GM19452 (cell line): ENCODE measurements around the gene CHST12.

ENCODE experiments used
- ATAC-seq: cut with Tn5 transposase; IDR thresholded peaks from one replicate; pipeline ENCODE4 v1.9.1; 2021; ENCODE audit not compliant: unreplicated experiment

The CHST12 gene

DNA sequence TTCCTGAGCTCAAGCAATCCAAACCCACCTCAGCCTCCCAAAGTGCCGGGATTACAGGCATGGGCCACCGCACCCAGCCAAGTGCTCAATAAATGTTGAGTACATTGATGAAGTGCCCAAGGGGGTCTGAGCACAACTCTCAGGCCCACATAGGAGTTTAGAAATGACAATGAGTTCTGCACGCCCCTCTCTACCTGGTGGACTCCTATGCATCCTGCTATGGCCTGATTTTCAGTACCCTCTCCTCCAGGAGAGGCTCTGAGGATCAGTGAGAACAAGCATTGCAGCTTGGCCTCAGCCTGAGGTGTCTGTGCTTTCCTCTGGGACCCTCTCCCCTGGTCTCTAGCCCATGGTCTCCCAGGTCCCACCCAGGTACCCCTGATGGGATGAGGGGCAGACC lies 93.7 kb downstream of the CHST12 start:
- ATAC-seq: no peak

DNA sequence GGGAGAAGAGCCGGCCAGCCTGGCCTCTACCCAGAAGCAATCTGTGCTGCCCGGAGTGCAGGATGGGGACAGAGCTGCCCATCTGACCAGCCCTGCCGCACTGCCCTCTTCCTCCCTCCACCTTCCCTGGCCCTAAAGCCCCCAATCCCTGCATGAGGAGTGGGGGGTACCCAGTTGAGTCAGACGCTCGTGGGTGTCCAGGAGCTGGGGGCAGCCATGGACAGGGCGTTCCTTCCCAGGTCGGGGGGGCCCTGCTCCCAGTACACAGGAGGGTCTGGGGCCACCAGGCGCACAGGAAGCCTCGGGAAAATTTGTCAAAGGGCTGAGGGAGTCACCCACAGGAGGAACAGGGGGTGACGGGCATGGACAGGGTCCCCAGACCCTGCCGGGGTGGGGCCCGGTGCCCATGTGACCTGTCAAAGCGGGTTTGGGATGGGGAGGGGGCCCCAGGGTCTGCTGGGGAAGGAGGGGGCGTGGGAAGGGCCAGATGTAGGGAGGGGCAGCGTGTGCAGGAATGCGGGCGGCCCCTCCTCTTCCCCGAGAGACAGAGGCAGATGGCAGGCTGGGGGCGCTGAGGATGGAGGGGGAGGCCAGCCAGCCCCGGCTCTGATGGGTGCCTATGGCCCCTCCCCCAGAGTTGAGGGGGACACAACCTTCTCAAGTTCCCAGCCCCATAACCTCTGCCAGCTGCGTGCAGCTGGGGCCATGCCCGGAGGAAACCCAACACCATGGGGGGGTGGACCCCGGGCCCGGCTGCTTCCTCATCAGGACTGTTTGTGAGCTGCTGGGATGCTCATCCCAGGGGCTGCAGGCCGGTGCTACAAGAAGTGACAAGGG lies 94.3 kb downstream of the CHST12 start:
- ATAC-seq: no peak
